Lower leg skin (tissue), 4 donors: Measurements from ENCODE around the gene ZNF148. TPM values are rescaled to one million over a fixed set of nuclear protein-coding genes. Genes with fewer than 3 reads are reported as not detected.
A peak's percentile ranks its signal among the peaks of the same experiment; 100 is the strongest.

ENCODE experiments used
- DNase-seq, 2 donors: peaks; one replicate each; pipeline ENCODE4 v3.0.0-alpha.2; 2019; ENCODE audit warnings: low spot score in 2 of 2
- H3K4me3 ChIP-seq: fragments of 200-600 bp; sonication (generic); 2 replicates; pipeline ENCODE4 v1.5.1; 2017; ENCODE audit warnings: mild to moderate bottlenecking, low read depth; ENCODE audit not compliant: poor library complexity, severe bottlenecking
- CTCF ChIP-seq, 3 donors: fragments of 450-650 bp; IDR thresholded peaks; one replicate each; pipeline ENCODE4 v1.5.1; 2016; ENCODE audit warnings: antibody characterized with exemption in 3 of 3, mild to moderate bottlenecking in 3 of 3, moderate library complexity in 2 of 3
- POLR2A ChIP-seq, 2 donors: fragments of 450-650 bp; IDR thresholded peaks; one replicate each; pipeline ENCODE4 v1.6.1; 2016 to 2017; ENCODE audit warnings: antibody characterized with exemption in 2 of 2, mild to moderate bottlenecking in 1 of 2, moderate library complexity in 1 of 2
- WGBS, 2 donors: methylation state at CpG; one replicate each; pipeline ENCODE4 v1.1.5; 2018; 5-methylcytosine and 5-hydroxymethylcytosine counted together
- intact Hi-C: fragments of 100-400 bp; cut with DNase I; formaldehyde crosslinking; loops from one replicate; pipeline ENCODE4 v1.15.0; 2023; ENCODE audit warnings: low total_unique reads
- total RNA-seq, 4 donors: library from RNA; depleted of rRNA; stranded (reverse); fragments of >200 nt; gene quantifications; one replicate each; pipeline ENCODE4 v1.1.0, GENCODE V29; 2016

Gene ZNF148
- total RNA-seq, 4 donors from 2014 or later, result 14.6 to 24.6 (median 17.7) TPM

DNA sequence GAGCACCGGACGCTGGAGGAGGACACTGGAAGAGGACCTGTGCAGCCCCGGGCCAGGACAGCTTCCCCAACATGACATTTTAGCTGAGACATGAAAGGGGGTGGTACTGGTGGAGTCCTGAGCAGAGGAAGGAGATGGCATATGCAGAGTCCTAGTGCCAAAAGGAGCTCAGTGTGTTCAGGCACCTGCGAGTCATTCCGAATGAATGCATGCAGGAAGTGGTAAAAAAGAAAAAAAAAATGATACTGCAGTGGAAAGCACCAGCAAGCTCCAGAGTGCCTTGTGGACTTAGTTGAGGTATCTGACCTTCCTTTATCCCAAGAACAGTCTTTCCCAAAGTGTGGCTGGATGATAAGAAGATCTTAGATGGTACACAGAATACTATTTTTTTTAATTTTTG lies 6.6 kb upstream of the ZNF148 start:
- TF ChIP-seq POLR2A (IDR thresholded peaks at IDR 0.05) (no peak), CTCF (IDR thresholded peaks at IDR 0.05) (no peak)
- H3K4me3 ChIP-seq, result no peak overlapping the region
- intact Hi-C loops, result no loop called here
- no peak for DNase-seq
- WGBS, 2 donors, result 57 to 59% methylated on average over 5 of the region's 5 CpGs

DNA sequence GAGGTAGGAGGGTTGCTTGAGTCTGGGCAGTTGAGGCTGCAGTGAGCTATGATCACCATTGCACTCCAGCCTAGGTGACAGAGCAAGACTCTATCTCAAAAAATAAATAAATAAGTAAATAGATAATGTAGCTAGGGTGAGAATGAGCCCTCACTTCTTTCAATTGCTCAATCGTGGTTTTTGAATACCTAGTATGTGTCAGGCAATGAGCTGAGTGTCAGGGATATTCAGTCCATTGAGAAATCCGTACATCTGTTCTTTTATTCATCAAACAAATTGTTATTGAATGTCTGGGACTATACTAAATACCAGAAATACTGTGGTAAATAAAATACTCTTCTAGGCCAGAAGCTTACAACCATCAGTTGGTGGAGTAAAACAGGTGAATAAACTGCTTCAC lies 6.2 kb upstream of the ZNF148 start:
- no peak overlapping the region for H3K4me3 ChIP-seq
- TF ChIP-seq POLR2A (IDR thresholded peaks at IDR 0.05) (no peak), CTCF (IDR thresholded peaks at IDR 0.05) (no peak)
- intact Hi-C loops, result no loop called here
- DNase-seq, result no peak
- 79 to 83% methylated on average over 2 of the region's 2 CpGs for WGBS, 2 donors

DNA sequence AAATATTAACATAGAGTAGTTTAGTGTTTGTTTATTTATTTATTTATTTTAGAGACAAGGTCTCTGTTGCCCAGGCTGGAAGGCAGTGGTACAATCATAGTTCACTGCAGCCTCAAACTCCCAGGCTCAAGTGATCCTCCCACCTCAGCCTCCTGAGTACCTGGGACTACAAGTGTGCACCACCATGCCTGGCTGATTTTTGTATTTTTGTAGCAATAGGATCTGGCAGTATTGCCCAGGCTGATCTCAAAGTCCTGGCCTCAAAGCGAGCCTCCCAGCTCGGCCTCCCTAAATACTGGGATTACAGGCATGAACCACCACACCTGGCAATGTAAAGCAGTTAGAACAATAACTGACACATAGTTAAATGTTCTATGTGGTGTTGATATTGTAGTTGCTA lies 4.4 kb upstream of the ZNF148 start:
- no peak overlapping the region for H3K4me3 ChIP-seq
- TF ChIP-seq POLR2A (IDR thresholded peaks at IDR 0.05) (no peak), CTCF (IDR thresholded peaks at IDR 0.05) (no peak)
- intact Hi-C loops, result no loop called here
- WGBS, 2 donors, result 94 to 96% methylated on average over 2 of the region's 2 CpGs
- no peak for DNase-seq

DNA sequence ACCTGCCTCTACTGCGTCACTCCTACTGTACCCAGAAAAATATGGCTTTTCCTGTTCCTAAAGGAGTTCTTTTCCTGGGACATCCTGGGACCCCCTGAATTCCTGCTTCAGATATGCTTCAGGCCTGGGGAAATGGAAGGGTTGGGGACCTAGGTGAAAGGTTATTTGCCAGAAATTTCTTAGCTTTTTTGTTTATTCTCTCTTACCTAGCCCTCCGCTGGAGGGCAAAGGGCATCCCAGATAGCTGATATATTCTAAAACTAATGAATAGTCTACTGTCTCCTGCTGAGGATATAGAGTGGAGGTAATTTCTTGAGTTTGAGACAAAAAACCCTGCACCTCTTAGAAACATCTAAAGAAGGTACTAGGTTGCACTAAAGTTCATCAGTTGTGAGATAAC lies 3.6 kb upstream of the ZNF148 start:
- 92 to 98% methylated on average over 2 of the region's 2 CpGs for WGBS, 2 donors
- intact Hi-C loops, result no loop called here

GRCh38 chr3:125375950-125376679 lies 990 bp upstream of the ZNF148 start:
- TF ChIP-seq POLR2A (IDR thresholded peaks at IDR 0.05) (no peak), CTCF (IDR thresholded peaks at IDR 0.05) (no peak)
- WGBS, 2 donors, result 30 to 47% methylated on average over 10 of the region's 10 CpGs
- intact Hi-C loops, result no loop called here
- no peak for DNase-seq
- peak overlapping the region; percentile 69 for H3K4me3 ChIP-seq

More for the DNA sequence above, 3.6 kb upstream of the ZNF148 start:
- TF ChIP-seq CTCF (IDR thresholded peaks at IDR 0.05) (no peak), POLR2A (IDR thresholded peaks at IDR 0.05) (no peak)
- H3K4me3 ChIP-seq, result no peak overlapping the region
- no peak for DNase-seq

- TF ChIP-seq POLR2A (IDR thresholded peaks at IDR 0.05) (no peak), CTCF (IDR thresholded peaks at IDR 0.05) (no peak)
- intact Hi-C loops, result no loop called here
- whole genome bisulfite sequencing, 2 donors, result 1% methylated on average over 23 to 24 of the region's 26 CpGs
- H3K4me3 ChIP-seq, result peak overlapping the region; percentile 69
- peak; percentile 17 to 89 for DNase-seq
Observed at GRCh38 chr3:125374501-125374995, 577 bp downstream of the ZNF148 start.
